ENCODE measurements around the gene SLC25A6.
"Not testable (repeated sequence)": the region's sequence is repeated elsewhere in the genome, so short reads cannot be mapped to it uniquely, and the experiment has no call there.

SLC25A6 gene

GRCh38 chrX:1355131-1356046 is 36.5 kb downstream of the SLC25A6 start:
- no peaks in the 10 kb centered on the region for H3K27me3 ChIP-seq (replicated peaks; ENCODE audit: control insufficient read depth, insufficient read depth, low read length, poor library complexity, severe bottlenecking)
- peaks cover 3% of the 10 kb centered on the region for H3K9me3 ChIP-seq (ENCODE audit: control insufficient read depth, low read length)
- H3K4me1 ChIP-seq (ENCODE audit: control insufficient read depth, insufficient read depth, low read length, poor library complexity, severe bottlenecking), result no peaks in the 10 kb centered on the region
- no peak overlapping the region for H3K4me3 ChIP-seq (ENCODE audit: insufficient read depth, low read depth, low read length, poor library complexity, severe bottlenecking)
- H3K36me3 ChIP-seq (ENCODE audit: control insufficient read depth, insufficient read depth, low read length), result no peaks in the 10 kb centered on the region
- H3K27ac ChIP-seq (ENCODE audit: insufficient read depth, low read length, poor library complexity, severe bottlenecking), result no peak overlapping the region
- no peak for DNase-seq

DNA sequence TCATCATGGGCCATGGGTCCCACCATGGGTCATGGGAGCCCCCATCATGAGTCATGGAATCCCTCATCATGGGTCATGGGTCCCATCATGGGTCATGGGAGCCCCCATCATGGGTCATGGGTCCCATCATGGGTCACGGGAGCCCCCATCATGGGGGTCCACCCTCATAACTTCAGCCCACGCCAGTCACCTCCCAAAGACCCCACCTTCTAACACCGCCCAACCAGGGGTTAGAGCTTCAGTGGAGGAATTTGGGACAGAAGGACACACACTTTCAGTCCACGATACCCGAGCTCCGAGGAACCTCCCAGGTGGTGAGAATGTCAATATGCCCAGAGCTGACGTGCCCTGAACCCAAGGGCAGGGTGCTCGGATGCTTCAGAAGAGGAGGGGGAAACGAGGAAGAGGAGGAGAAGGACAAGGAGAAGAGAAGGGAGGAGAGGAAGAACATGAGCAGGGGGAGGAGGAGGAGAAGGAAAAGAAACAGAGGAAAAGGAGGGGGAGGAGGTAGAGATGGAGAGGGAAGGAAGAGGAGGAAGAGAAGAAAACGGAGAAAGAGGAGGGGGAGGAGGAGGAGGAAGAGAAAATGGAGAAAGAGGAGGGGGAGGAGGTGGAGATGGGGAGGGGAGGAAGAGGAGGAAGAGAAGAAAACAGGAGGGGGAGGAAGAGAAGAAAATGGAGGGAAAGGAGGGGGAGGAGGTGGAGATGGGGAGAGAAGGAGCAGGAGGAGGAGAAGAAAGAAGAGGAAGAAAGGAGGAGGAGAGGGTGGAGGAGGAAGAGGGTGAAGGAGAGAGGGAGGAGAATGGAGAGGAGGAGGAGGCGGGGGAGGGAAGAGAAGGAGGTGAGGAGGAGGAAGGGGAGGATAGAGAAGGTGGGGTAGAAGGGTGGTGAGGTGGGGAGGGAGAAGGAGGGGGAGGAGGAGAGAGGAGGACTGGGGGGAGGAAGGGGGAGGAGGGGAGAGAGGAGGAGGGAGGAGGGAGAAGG is 37.6 kb downstream of the SLC25A6 start:
- no peak for DNase-seq
- H3K9me3 ChIP-seq (ENCODE audit: control insufficient read depth, low read length), result peaks cover 3% of the 10 kb centered on the region
- no peak overlapping the region for H3K4me3 ChIP-seq (ENCODE audit: insufficient read depth, low read depth, low read length, poor library complexity, severe bottlenecking)
- H3K36me3 ChIP-seq (ENCODE audit: control insufficient read depth, insufficient read depth, low read length), result no peaks in the 10 kb centered on the region
- H3K27me3 ChIP-seq (replicated peaks; ENCODE audit: control insufficient read depth, insufficient read depth, low read length, poor library complexity, severe bottlenecking), result no peaks in the 10 kb centered on the region
- H3K27ac ChIP-seq (ENCODE audit: insufficient read depth, low read length, poor library complexity, severe bottlenecking), result no peak overlapping the region
- H3K4me1 ChIP-seq (ENCODE audit: control insufficient read depth, insufficient read depth, low read length, poor library complexity, severe bottlenecking), result no peaks in the 10 kb centered on the region

DNA sequence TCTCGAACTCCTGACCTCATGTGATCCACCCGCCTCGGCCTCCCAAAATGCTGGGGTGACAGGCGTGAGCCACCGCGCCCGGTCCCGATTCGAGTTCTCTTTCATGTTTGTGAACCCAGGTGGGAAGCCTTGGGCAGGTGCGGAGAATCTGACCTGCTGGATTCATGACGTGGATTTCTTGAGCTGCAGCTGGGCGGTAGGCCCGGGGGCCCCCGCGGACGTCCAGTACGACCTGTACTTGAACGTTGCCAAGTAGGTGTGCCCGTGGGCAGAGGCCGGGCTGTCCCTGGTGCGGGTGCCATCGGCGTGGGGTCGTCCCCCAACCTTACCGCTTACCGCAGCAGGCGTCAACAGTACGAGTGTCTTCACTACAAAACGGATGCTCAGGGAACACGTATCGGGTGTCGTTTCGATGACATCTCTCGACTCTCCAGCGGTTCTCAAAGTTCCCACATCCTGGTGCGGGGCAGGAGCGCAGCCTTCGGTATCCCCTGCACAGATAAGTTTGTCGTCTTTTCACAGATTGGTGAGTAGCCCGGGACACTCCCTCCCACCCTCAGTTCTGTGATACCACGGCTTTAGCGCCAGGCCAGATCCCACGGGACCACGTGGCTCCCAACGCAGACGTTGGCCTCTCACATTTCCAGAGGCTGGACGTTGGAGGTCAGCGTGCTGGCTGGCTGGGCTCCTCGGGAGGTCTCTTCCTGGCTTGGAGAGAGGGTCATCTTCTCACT is 39.8 kb downstream of the SLC25A6 start:
- H3K27me3 ChIP-seq (replicated peaks; ENCODE audit: control insufficient read depth, insufficient read depth, low read length, poor library complexity, severe bottlenecking), result no peaks in the 10 kb centered on the region
- H3K27ac ChIP-seq (ENCODE audit: insufficient read depth, low read length, poor library complexity, severe bottlenecking), result no peak overlapping the region
- no peaks in the 10 kb centered on the region for H3K9me3 ChIP-seq (ENCODE audit: control insufficient read depth, low read length)
- no peaks in the 10 kb centered on the region for H3K4me1 ChIP-seq (ENCODE audit: control insufficient read depth, insufficient read depth, low read length, poor library complexity, severe bottlenecking)
- no peak for DNase-seq
- no peaks in the 10 kb centered on the region for H3K36me3 ChIP-seq (ENCODE audit: control insufficient read depth, insufficient read depth, low read length)
- no peak overlapping the region for H3K4me3 ChIP-seq (ENCODE audit: insufficient read depth, low read depth, low read length, poor library complexity, severe bottlenecking)

GRCh38 chrX:1349606-1350005 is 42.3 kb downstream of the SLC25A6 start:
- not testable (repeated sequence) for H3K4me3 ChIP-seq (ENCODE audit: insufficient read depth, low read depth, low read length, poor library complexity, severe bottlenecking); H3K27me3 ChIP-seq (replicated peaks; ENCODE audit: control insufficient read depth, insufficient read depth, low read length, poor library complexity, severe bottlenecking); H3K4me1 ChIP-seq (ENCODE audit: control insufficient read depth, insufficient read depth, low read length, poor library complexity, severe bottlenecking); DNase-seq; H3K36me3 ChIP-seq (ENCODE audit: control insufficient read depth, insufficient read depth, low read length); H3K9me3 ChIP-seq (ENCODE audit: control insufficient read depth, low read length); H3K27ac ChIP-seq (ENCODE audit: insufficient read depth, low read length, poor library complexity, severe bottlenecking)

DNA sequence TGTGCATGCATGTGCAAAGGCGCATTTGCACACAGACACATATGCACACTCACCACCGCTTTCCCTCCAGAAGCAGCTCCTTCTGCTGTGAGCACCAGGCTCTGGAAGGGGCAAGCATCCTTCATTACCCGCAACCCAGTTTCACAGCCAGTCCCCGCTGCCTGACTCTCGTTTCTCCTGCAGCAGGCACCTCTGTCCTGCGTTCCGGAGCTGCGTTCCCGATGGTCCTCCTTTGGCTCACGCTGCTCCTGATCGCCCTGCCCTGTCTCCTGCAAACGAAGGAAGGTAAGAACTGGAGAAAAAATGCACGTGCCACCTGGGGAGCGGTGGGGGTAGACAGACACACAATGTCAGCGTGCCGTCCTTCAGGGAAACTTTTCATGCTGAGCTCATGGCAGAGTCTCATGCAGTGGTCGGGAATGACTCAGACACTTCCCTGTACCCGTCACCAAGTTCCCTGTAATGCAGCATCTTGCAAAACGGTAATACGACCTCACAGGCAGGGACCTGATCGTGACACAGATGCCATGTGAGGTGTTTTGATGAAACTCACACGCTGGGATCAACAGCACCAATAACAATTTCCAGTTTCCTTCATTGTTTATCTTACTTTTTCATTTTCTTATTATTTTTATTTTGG is 50.2 kb downstream of the SLC25A6 start:
- Histone ChIP-seq H3K4me3 (ENCODE audit: insufficient read depth, low read depth, low read length, poor library complexity, severe bottlenecking) (no peak overlapping the region), H3K9me3 (ENCODE audit: control insufficient read depth, low read length) (no peaks in the 10 kb centered on the region), H3K27ac (ENCODE audit: insufficient read depth, low read length, poor library complexity, severe bottlenecking) (no peak overlapping the region), H3K36me3 (ENCODE audit: control insufficient read depth, insufficient read depth, low read length) (no peaks in the 10 kb centered on the region), H3K27me3 (replicated peaks; ENCODE audit: control insufficient read depth, insufficient read depth, low read length, poor library complexity, severe bottlenecking) (peaks cover 3% of the 10 kb centered on the region), H3K4me1 (ENCODE audit: control insufficient read depth, insufficient read depth, low read length, poor library complexity, severe bottlenecking) (peaks cover 7% of the 10 kb centered on the region)
- DNase-seq, result no peak

GRCh38 chrX:1336948-1337779 is 54.7 kb downstream of the SLC25A6 start:
- H3K4me3 ChIP-seq (ENCODE audit: insufficient read depth, low read depth, low read length, poor library complexity, severe bottlenecking), result peak overlapping the region; percentile 50
- peaks cover 3% of the 10 kb centered on the region for H3K27me3 ChIP-seq (replicated peaks; ENCODE audit: control insufficient read depth, insufficient read depth, low read length, poor library complexity, severe bottlenecking)
- H3K36me3 ChIP-seq (ENCODE audit: control insufficient read depth, insufficient read depth, low read length), result no peaks in the 10 kb centered on the region
- H3K4me1 ChIP-seq (ENCODE audit: control insufficient read depth, insufficient read depth, low read length, poor library complexity, severe bottlenecking), result peaks cover 7% of the 10 kb centered on the region
- no peak for DNase-seq
- H3K9me3 ChIP-seq (ENCODE audit: control insufficient read depth, low read length), result no peaks in the 10 kb centered on the region
- H3K27ac ChIP-seq (ENCODE audit: insufficient read depth, low read length, poor library complexity, severe bottlenecking), result no peak overlapping the region

- Histone ChIP-seq H3K4me3 (ENCODE audit: insufficient read depth, low read depth, low read length, poor library complexity, severe bottlenecking) (peak within 1 kb of the TSS; percentile 50), H3K27me3 (replicated peaks; ENCODE audit: control insufficient read depth, insufficient read depth, low read length, poor library complexity, severe bottlenecking) (peaks cover 3% of the 10 kb centered on the region), H3K27ac (ENCODE audit: insufficient read depth, low read length, poor library complexity, severe bottlenecking) (no peak within 1 kb of the TSS), H3K4me1 (ENCODE audit: control insufficient read depth, insufficient read depth, low read length, poor library complexity, severe bottlenecking) (peaks cover 7% of the 10 kb centered on the region), H3K36me3 (ENCODE audit: control insufficient read depth, insufficient read depth, low read length) (no peaks in the 10 kb centered on the region), H3K9me3 (ENCODE audit: control insufficient read depth, low read length) (no peaks in the 10 kb centered on the region)
- DNase-seq, result no peak
These were observed 55.5 kb downstream of the SLC25A6 start, which contains the start of gene IL3RA for GRCh38 chrX:1336331-1336943. Gene IL3RA (plus strand): TSS chrX:1336785. CDS start chrX:1341766, 4,981 bp downstream.

All from effector memory CD4-positive, alpha-beta T cell (primary cell).